Testis (tissue), 2 donors: ENCODE data around the gene XCL2.
"Not testable (repeated sequence)": the region's sequence is repeated elsewhere in the genome, so short reads cannot be mapped to it uniquely, and the experiment has no call there.

Experiments
- POLR2A ChIP-seq: fragments of 450-650 bp; IDR thresholded peaks from one replicate; pipeline ENCODE4 v1.6.1; 2017; ENCODE audit warnings: antibody characterized with exemption, mild to moderate bottlenecking, moderate library complexity
- TF ChIP-seq, protein P1 (sequence below), 3 experiments: fragments of 450-650 bp in 2 of 3; fragments of 200-600 bp in 1 of 3; sonication (generic) in 1 of 3; IDR thresholded peaks; one replicate each; pipeline ENCODE4 v1.5.1; 2016 to 2019; ENCODE audit warnings: antibody characterized with exemption in 3 of 3, mild to moderate bottlenecking in 2 of 3, moderate library complexity in 1 of 3

DNA sequence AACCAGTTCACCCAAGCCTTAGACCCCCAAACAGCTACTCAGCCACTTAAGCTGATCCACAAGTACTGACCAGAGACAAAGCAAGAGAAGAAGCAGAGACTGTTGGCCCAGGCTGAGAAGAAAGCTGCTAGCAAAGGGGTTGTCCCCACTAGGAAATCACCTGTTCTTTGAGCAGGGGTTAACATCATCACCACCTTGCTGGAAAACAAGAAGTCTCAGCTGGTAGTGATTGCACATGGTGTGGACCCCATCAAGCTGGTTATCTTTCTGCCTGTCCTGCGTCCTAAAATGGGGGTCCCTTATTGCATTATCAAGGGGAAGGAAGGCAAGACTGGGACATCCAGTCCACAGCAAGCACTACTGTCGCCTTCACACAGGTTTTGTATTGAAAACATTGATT lies 819 bp downstream of the XCL2 start:
- TF ChIP-seq, protein P1, sequence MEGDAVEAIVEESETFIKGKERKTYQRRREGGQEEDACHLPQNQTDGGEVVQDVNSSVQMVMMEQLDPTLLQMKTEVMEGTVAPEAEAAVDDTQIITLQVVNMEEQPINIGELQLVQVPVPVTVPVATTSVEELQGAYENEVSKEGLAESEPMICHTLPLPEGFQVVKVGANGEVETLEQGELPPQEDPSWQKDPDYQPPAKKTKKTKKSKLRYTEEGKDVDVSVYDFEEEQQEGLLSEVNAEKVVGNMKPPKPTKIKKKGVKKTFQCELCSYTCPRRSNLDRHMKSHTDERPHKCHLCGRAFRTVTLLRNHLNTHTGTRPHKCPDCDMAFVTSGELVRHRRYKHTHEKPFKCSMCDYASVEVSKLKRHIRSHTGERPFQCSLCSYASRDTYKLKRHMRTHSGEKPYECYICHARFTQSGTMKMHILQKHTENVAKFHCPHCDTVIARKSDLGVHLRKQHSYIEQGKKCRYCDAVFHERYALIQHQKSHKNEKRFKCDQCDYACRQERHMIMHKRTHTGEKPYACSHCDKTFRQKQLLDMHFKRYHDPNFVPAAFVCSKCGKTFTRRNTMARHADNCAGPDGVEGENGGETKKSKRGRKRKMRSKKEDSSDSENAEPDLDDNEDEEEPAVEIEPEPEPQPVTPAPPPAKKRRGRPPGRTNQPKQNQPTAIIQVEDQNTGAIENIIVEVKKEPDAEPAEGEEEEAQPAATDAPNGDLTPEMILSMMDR (IDR thresholded peaks at IDR 0.05), result not testable (repeated sequence)
- not testable (repeated sequence) for TF ChIP-seq POLR2A
